ENCODE results near the gene TFAP2A.

The TFAP2A gene

DNA sequence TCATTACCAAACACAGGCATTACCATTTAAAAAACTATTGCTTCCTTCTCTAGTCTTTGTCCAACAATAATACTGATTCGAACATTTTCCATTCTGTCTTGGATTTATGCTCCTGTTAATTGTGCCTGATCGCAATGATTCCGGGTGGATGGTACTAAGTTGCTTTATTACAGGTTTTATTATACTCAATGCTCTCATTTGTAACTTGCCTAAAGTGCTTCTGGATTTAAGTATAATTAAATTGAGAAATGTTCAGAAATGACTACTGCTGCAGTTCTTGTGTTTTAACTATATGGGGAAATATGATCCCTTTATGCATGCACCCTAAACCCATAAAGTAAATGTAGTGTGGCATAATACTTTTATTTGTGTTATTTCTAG lies 7.2 kb downstream of the TFAP2A start:
- Histone ChIP-seq H3K9me3 (ENCODE audit: control insufficient read depth in 5 of 5, low read length in 5 of 5) (peaks cover 0 to 5% (median 0%) of the 10 kb centered on the region in 5 donors), H3K4me1 (ENCODE audit: control insufficient read depth in 5 of 5, insufficient read depth in 5 of 5, low read length in 5 of 5) (peaks cover 0 to 37% (median 32%) of the 10 kb centered on the region in 5 donors), H3K9ac (ENCODE audit: low read length in 5 of 5) (no peak overlapping the region), H3K4me3 (ENCODE audit: low read depth in 1 of 5, low read length in 5 of 5) (no peak overlapping the region), H3K27me3 (ENCODE audit: control insufficient read depth in 5 of 5, insufficient read depth in 4 of 5, low read length in 5 of 5) (peaks cover 20 to 52% (median 44%) of the 10 kb centered on the region in 5 donors), H3K36me3 (ENCODE audit: control insufficient read depth in 5 of 5, insufficient read depth in 5 of 5, low read length in 5 of 5) (no peaks in the 10 kb centered on the region), H3K27ac (ENCODE audit: low read depth, low read length) (no peak overlapping the region)

DNA sequence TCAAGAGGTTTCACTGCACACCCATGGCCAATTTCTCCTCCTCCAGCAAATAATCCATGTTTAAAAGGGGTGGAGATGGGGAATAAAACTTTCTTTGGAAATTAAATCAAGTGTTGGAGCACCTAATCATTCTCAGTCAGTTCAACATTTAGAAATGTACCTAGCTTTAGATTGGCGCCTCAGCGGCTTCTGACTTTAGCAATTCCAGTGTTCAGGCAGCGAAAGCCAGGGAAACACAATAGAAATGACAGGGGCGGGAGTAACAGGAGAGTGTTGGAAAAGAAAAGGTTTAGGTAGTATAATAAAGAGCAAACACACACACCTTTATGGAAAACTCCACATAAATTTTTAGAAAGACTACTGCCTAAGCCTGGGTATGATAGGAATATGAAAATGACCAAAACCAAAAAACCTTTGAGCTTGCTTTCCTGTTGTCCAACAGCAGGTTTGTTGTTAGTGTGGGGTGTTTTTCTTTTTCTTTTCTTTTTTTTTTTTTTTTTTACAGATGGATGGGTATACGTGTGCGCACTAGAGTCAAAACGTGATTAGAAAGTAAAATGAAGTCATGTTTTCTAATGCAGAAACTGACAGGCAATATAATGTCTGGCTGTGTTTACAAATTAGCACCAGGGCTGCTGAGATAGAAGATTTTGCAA lies 7.7 kb downstream of the TFAP2A start:
- H3K27me3 ChIP-seq (ENCODE audit: control insufficient read depth in 5 of 5, insufficient read depth in 4 of 5, low read length in 5 of 5), result peaks cover 20 to 52% (median 44%) of the 10 kb centered on the region in 5 donors
- H3K27ac ChIP-seq (ENCODE audit: low read depth, low read length), result no peak overlapping the region
- peaks cover 0 to 36% (median 29%) of the 10 kb centered on the region in 5 donors for H3K4me1 ChIP-seq (ENCODE audit: control insufficient read depth in 5 of 5, insufficient read depth in 5 of 5, low read length in 5 of 5)
- H3K9me3 ChIP-seq (ENCODE audit: control insufficient read depth in 5 of 5, low read length in 5 of 5), result peaks cover 0 to 5% (median 0%) of the 10 kb centered on the region in 5 donors
- H3K4me3 ChIP-seq (ENCODE audit: low read depth in 1 of 5, low read length in 5 of 5), result no peak overlapping the region
- H3K9ac ChIP-seq (ENCODE audit: low read length in 5 of 5), result no peak overlapping the region
- no peaks in the 10 kb centered on the region for H3K36me3 ChIP-seq (ENCODE audit: control insufficient read depth in 5 of 5, insufficient read depth in 5 of 5, low read length in 5 of 5)

DNA sequence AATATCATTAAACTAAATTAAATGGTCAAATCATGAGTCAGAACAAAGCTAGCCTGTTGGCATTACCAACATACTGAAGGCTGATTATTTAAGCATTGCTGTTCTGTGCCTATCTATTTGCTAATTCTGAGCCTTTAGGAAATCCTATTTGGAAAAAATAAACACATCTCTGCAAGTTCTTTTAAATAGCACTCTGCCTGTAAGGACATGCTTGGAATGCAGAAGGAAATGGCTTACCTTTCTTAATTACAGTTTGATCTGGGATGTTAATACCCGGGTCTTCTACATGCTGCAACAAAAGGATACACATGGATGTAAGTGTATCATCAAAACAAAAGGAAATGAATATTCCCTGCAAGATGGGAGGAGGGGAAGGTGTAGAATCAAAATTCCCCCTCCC lies 8.3 kb downstream of the TFAP2A start:
- Histone ChIP-seq H3K9ac (ENCODE audit: low read length in 5 of 5) (no peak overlapping the region), H3K27ac (ENCODE audit: low read depth, low read length) (no peak overlapping the region), H3K36me3 (ENCODE audit: control insufficient read depth in 5 of 5, insufficient read depth in 5 of 5, low read length in 5 of 5) (no peaks in the 10 kb centered on the region), H3K27me3 (ENCODE audit: control insufficient read depth in 5 of 5, insufficient read depth in 4 of 5, low read length in 5 of 5) (peaks cover 20 to 54% (median 44%) of the 10 kb centered on the region in 5 donors), H3K4me3 (ENCODE audit: low read depth in 1 of 5, low read length in 5 of 5) (no peak overlapping the region), H3K4me1 (ENCODE audit: control insufficient read depth in 5 of 5, insufficient read depth in 5 of 5, low read length in 5 of 5) (peaks cover 0 to 30% (median 23%) of the 10 kb centered on the region in 5 donors), H3K9me3 (ENCODE audit: control insufficient read depth in 5 of 5, low read length in 5 of 5) (peaks cover 0 to 5% (median 0%) of the 10 kb centered on the region in 5 donors)

DNA sequence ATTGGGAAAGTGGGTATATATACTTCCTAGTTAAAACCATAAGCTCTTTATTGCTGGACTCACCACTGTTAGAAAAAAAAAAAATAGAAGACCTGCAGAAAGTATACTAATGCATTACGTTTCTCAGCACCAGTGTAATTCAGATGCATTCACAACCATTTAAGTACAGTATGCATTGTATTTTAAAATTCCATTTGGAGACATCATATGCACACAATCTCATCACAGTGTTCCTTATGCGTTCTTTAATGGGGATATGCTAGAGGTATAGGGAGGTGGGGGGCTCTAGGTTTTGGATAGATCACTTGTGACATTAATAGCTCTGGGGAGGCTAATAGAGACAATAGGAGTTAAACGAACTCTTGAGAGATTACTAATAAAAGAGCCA lies 9.4 kb downstream of the TFAP2A start:
- Histone ChIP-seq H3K4me1 (ENCODE audit: control insufficient read depth in 5 of 5, insufficient read depth in 5 of 5, low read length in 5 of 5) (peaks cover 0 to 23% (median 16%) of the 10 kb centered on the region in 5 donors), H3K36me3 (ENCODE audit: control insufficient read depth in 5 of 5, insufficient read depth in 5 of 5, low read length in 5 of 5) (no peaks in the 10 kb centered on the region), H3K27me3 (ENCODE audit: control insufficient read depth in 5 of 5, insufficient read depth in 4 of 5, low read length in 5 of 5) (peaks cover 19 to 55% (median 45%) of the 10 kb centered on the region in 5 donors), H3K4me3 (ENCODE audit: low read depth in 1 of 5, low read length in 5 of 5) (no peak overlapping the region), H3K9ac (ENCODE audit: low read length in 5 of 5) (no peak overlapping the region), H3K9me3 (ENCODE audit: control insufficient read depth in 5 of 5, low read length in 5 of 5) (peaks cover 0 to 5% (median 0%) of the 10 kb centered on the region in 5 donors), H3K27ac (ENCODE audit: low read depth, low read length) (no peak overlapping the region)

DNA sequence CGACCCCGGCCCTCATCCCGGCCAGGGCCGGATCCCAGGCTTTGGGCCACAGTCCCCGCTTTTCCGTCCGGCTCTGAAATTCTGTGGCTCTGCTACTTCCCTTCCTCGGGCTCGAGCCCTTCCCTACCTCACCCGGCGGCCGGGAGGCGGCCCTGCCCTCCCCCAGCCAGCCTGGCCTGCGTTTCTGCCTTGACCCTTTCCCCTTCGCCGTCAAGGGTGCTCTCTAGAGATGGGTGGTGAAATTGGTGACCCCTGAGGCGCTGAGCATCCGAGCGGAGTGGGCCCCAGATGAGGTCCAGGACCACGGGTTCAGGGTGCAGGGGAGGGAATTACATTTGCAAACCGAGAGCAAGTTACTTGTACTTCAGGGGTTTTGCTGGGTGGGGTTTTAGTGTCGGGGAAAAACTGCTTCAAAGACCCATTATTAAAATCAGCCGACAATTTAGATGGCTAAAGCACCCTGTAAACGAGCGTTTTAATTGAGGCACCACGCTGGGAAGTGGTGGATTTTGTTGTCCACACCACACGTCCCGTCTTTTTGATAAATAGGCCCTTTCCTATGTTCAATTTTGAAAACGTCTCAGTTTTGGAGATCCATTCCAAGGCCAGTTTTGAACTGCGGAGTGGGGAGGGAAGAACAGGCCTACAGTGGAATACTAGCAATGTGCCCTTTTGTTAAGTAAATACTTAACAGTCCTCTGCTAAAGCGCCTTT lies 9.9 kb downstream of the TFAP2A start:
- Histone ChIP-seq H3K9me3 (ENCODE audit: control insufficient read depth in 5 of 5, low read length in 5 of 5) (peaks cover 0 to 5% (median 0%) of the 10 kb centered on the region in 5 donors), H3K4me1 (ENCODE audit: control insufficient read depth in 5 of 5, insufficient read depth in 5 of 5, low read length in 5 of 5) (peaks cover 0 to 20% (median 16%) of the 10 kb centered on the region in 5 donors), H3K36me3 (ENCODE audit: control insufficient read depth in 5 of 5, insufficient read depth in 5 of 5, low read length in 5 of 5) (no peaks in the 10 kb centered on the region), H3K27ac (ENCODE audit: low read depth, low read length) (no peak overlapping the region), H3K9ac (ENCODE audit: low read length in 5 of 5) (no peak overlapping the region), H3K27me3 (ENCODE audit: control insufficient read depth in 5 of 5, insufficient read depth in 4 of 5, low read length in 5 of 5) (peaks cover 14 to 53% (median 45%) of the 10 kb centered on the region in 5 donors), H3K4me3 (ENCODE audit: low read depth in 1 of 5, low read length in 5 of 5) (peak overlapping the region in 4 of 5 donors; percentile 63 to 87 (median 76))

DNA sequence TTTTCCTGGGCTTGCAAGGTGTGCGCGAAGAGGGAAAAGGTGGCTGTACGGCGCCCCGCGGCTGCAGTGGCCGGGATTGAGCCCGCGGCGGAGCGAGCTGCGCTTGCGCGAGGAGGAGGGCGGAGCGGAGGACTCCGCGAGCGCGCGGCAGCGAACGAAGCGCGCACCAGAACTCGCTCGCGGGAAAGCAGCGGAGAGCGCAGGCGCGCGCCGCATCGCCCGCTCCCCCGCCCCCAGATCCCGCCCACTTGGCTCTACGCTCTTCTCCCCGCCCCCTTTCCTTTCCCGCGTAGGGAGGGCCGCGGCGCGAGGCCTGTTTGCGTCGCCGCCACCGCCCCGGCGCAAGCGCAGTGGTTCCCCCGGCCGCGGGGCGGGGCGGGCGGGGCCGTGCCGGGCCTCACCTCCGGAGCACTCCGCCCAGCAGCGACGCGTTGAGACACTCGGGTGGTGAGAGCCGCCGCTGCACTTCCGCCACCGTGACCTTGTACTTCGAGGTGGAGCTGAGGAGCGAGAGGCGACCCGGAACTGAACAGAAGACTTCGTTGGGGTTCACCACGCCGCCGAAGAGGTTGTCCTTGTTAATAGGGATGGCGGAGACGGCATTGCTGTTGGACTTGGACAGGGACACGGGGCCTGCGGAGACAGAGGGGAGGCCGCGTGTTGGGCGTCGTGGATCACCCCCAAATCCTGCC lies 10.6 kb downstream of the TFAP2A start:
- Histone ChIP-seq H3K27me3 (ENCODE audit: control insufficient read depth in 5 of 5, insufficient read depth in 4 of 5, low read length in 5 of 5) (peaks cover 7 to 52% (median 44%) of the 10 kb centered on the region in 5 donors), H3K36me3 (ENCODE audit: control insufficient read depth in 5 of 5, insufficient read depth in 5 of 5, low read length in 5 of 5) (no peaks in the 10 kb centered on the region), H3K9ac (ENCODE audit: low read length in 5 of 5) (peak overlapping the region in 2 of 5 donors; percentile 49 to 69), H3K4me1 (ENCODE audit: control insufficient read depth in 5 of 5, insufficient read depth in 5 of 5, low read length in 5 of 5) (peaks cover 0 to 19% (median 16%) of the 10 kb centered on the region in 5 donors), H3K27ac (ENCODE audit: low read depth, low read length) (no peak overlapping the region), H3K9me3 (ENCODE audit: control insufficient read depth in 5 of 5, low read length in 5 of 5) (peaks cover 0 to 5% (median 0%) of the 10 kb centered on the region in 5 donors), H3K4me3 (ENCODE audit: low read depth in 1 of 5, low read length in 5 of 5) (peak overlapping the region; percentile 63 to 91 (median 84))

DNA sequence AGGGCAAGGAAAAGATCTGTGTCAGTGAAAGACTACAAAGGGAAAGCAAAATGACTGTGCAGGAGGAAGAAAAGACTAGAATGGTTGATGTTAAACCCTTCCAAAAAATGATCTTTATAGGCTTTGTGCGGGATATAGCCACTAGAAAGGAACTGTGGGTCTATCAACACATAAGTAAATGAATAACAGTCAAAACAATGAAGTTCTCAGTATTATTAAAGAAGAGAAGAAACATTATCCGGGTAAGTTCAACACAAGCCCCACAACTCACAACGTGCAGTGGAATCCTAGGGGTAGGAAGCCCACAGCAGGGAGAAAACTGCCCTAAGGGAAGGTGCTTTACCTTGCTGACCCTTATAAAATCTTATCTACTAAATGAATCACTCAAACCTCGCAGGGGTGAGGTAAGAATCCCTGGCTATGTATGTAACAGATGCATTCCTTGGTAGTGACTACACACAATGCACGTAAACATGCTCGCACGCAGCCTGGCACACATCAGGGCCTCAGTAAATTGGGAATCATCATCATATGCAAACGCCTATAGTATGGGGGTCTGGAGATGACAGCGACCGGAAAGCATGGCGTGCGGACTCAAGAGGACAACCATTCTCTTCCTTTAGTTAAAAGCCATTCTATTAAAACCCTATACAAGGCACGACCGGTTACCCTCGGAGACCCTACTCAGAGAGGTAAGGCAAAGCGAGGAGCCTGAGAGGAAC lies 11.3 kb downstream of the TFAP2A start:
- Histone ChIP-seq H3K27ac (ENCODE audit: low read depth, low read length) (no peak overlapping the region), H3K4me3 (ENCODE audit: low read depth in 1 of 5, low read length in 5 of 5) (peak overlapping the region; percentile 63 to 91 (median 84)), H3K9ac (ENCODE audit: low read length in 5 of 5) (peak overlapping the region in 2 of 5 donors; percentile 49 to 69), H3K36me3 (ENCODE audit: control insufficient read depth in 5 of 5, insufficient read depth in 5 of 5, low read length in 5 of 5) (no peaks in the 10 kb centered on the region), H3K27me3 (ENCODE audit: control insufficient read depth in 5 of 5, insufficient read depth in 4 of 5, low read length in 5 of 5) (peaks cover 3 to 53% (median 44%) of the 10 kb centered on the region in 5 donors), H3K4me1 (ENCODE audit: control insufficient read depth in 5 of 5, insufficient read depth in 5 of 5, low read length in 5 of 5) (peaks cover 0 to 19% (median 16%) of the 10 kb centered on the region in 5 donors), H3K9me3 (ENCODE audit: control insufficient read depth in 5 of 5, low read length in 5 of 5) (peaks cover 0 to 5% (median 0%) of the 10 kb centered on the region in 5 donors)

DNA sequence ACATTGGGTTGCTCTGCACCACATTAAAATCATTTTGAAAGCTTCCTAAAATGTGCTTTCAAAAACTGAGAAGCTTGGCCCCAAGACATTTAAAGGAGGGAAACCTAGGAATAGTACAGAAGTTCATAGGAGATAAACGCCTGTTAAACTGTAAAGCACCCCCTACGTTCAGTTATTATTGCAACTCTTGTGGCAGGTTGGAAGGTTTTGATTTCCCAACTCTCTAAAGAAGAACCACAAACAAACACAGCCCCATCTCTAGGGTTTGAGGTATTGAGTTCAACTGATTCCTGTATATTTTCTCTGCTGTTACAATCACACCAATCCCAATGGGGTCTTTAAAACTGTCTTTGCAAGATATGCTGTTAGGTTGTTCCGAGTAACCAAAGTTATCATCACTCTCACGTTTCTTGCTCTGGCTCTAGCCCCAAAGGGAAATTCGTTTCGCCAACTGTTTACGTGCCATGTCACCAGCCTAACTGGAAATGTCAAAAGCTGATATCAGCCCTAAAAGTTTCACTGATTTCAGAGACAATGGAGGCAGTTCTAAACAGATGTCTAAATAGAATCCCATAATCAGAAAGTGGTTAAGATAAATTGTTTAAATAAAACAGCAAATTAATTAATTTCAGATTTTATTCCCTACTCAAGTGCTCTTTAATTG lies 12.1 kb downstream of the TFAP2A start:
- H3K4me1 ChIP-seq (ENCODE audit: control insufficient read depth in 5 of 5, insufficient read depth in 5 of 5, low read length in 5 of 5), result peaks cover 0 to 19% (median 16%) of the 10 kb centered on the region in 5 donors
- peaks cover 5 to 49% (median 41%) of the 10 kb centered on the region in 5 donors for H3K27me3 ChIP-seq (ENCODE audit: control insufficient read depth in 5 of 5, insufficient read depth in 4 of 5, low read length in 5 of 5)
- H3K9ac ChIP-seq (ENCODE audit: low read length in 5 of 5), result no peak overlapping the region
- no peaks in the 10 kb centered on the region for H3K36me3 ChIP-seq (ENCODE audit: control insufficient read depth in 5 of 5, insufficient read depth in 5 of 5, low read length in 5 of 5)
- H3K4me3 ChIP-seq (ENCODE audit: low read depth in 1 of 5, low read length in 5 of 5), result no peak overlapping the region
- H3K9me3 ChIP-seq (ENCODE audit: control insufficient read depth in 5 of 5, low read length in 5 of 5), result peaks cover 0 to 5% (median 0%) of the 10 kb centered on the region in 5 donors
- H3K27ac ChIP-seq (ENCODE audit: low read depth, low read length), result no peak overlapping the region

DNA sequence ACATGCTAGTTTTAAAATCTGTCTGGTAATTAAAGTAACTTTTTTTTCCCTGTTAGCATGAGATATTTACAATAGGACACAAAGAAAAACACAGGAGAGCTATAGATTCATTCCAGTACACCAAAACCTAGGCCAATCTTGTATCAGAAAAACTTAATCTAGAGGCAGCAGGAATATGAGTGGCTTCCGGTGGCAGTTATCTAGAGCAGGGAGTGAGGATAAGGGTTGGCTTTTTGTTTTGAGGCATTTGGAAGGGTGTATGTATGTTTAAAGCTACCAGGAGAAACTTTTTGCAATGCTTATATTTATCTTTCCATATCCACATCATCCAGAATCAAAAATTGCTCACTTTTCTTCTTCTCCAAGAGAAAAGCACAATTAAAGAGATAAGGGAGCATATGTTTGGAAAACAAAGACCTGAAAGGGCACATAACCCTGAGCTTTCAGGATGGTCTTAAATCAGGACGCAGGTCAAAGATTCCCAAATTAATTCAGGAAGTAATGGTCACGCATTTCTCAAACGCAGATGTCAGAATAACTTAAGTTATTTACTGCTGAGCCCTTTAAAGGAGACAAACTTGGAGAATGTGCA lies 13.1 kb downstream of the TFAP2A start:
- Histone ChIP-seq H3K27me3 (ENCODE audit: control insufficient read depth in 5 of 5, insufficient read depth in 4 of 5, low read length in 5 of 5) (peaks cover 8 to 43% (median 36%) of the 10 kb centered on the region in 5 donors), H3K9me3 (ENCODE audit: control insufficient read depth in 5 of 5, low read length in 5 of 5) (peaks cover 0 to 5% (median 0%) of the 10 kb centered on the region in 5 donors), H3K27ac (ENCODE audit: low read depth, low read length) (no peak overlapping the region), H3K4me1 (ENCODE audit: control insufficient read depth in 5 of 5, insufficient read depth in 5 of 5, low read length in 5 of 5) (peaks cover 0 to 19% (median 16%) of the 10 kb centered on the region in 5 donors), H3K4me3 (ENCODE audit: low read depth in 1 of 5, low read length in 5 of 5) (no peak overlapping the region), H3K9ac (ENCODE audit: low read length in 5 of 5) (no peak overlapping the region), H3K36me3 (ENCODE audit: control insufficient read depth in 5 of 5, insufficient read depth in 5 of 5, low read length in 5 of 5) (no peaks in the 10 kb centered on the region)
